Measurements from ENCODE around the gene CCDC150.
"Not testable (repeated sequence)": the region's sequence is repeated elsewhere in the genome, so short reads cannot be mapped to it uniquely, and the experiment has no call there.

The CCDC150 gene

DNA sequence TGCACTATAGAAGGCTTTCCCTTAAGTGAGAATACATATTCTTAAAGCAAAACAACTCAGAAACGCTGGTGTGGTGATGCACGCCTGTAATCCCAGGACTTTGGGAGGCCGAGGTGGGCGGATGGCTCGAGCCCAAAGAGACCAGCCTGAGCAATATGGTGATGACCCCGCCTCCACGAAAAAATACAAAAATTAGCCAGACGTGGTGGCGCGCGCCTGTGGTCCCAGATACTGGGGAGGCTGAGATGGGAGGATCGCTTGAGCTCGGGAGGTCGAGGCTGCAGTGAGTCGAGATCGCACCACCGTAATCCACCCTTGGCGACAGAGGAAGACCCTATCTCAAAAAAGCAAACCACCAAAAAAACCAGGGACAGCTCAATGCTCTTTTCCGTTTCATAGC lies 750 bp upstream of the CCDC150 start:
- DNase-seq: no peak

- no peak for DNase-seq
These were observed 575 bp downstream of the CCDC150 start for GRCh38 chr2:196640031-196640548.

DNA sequence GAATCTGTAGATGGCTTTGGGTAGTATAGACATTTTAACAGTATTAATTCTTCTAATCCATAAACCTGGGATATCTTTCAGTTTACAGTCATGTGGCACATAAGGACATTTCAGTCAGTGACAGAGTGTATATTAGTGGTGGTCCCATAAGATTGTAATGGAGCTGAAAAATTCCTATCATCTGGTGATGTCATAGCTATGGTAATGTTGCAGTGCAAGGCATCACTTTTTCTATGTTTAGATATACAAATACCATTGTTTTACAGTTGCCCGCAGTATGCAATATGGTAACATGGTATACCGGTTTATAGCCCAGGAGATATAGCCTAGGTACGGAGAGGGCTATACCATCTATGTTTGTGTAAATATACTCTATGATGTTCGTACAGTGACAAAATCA lies 9.7 kb downstream of the CCDC150 start:
- no peak for DNase-seq

GRCh38 chr2:196651387-196652094 lies 12.0 kb downstream of the CCDC150 start:
- DNase-seq: no peak

DNA sequence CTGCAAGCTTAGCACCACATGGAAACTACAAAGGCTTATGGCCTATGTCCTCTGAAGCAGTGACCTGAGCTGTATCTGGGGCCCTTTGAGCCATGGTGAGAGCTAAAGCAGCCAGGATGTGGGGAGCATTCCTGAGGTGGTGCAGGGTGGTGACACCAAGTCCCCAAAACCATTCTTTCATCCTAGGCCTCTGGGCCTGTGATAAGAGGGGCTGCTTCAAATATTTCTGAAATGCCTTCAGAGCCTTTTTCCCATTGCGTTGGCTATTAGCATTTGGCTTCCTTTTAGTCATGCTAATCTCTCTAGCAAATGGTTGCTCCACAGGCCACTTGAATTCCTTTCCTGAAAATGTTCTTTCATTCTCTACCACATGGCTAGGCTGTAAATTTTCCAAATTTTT lies 13.4 kb downstream of the CCDC150 start:
- DNase-seq: no peak

DNA sequence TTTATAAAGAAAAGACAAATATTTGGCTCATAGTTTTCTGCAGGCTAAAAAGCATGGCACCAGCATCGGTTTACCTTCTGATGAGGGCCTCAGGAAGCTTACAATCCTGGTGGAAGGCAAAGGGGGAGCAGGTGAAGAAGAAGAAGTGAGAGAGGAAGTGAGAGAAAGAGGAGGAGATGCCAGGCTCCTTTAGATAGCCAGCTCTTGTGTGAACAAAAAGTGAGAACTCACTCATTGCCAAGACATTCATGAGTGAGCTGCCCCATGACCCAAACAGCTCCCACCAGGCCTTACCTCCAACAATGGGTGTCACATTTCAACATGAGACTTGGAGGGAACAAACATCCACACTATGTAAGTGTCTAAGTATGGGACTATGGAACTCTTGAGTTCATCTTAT lies 14.3 kb downstream of the CCDC150 start:
- DNase-seq: no peak

DNA sequence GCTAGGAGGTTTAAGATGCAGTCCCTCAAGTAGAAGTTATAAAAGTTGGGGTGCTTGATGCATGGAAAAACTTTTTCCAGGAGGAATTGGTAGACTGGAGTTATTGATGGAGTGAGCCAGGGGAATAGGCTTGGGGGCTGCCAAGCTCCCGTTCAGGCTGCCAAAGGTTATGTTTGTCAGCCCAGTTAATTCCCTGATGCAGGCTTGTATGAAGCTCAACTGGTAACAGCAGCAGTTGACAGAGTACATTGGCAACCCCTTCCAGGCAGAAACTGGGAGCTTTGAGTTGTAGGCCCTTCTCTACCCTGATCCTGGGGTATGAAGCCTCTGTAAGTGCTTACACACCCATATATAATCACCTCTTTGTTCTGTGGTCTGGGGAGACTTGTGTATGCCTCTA lies 16.2 kb downstream of the CCDC150 start:
- no peak for DNase-seq

- no peak for DNase-seq
These were observed 17.8 kb downstream of the CCDC150 start for GRCh38 chr2:196657333-196657732.

DNA sequence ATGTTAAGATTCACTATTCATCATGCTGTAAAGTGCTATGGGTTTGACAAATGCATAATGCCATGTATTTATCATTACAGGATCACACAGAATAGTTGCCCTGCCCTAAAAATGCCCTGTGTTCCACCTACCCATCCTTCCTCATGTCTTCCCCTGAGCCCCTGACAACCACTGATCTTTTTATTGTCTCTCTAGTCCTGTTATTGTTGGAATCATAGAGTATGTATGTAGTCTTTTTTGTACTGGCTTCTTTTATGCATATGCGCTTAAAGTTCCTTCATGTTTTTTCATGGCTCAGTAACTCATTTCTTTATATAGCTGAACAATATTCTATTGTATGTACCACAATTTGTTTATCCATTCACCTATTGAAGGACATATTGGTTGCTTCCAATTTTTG lies 20.3 kb downstream of the CCDC150 start:
- no peak for DNase-seq

DNA sequence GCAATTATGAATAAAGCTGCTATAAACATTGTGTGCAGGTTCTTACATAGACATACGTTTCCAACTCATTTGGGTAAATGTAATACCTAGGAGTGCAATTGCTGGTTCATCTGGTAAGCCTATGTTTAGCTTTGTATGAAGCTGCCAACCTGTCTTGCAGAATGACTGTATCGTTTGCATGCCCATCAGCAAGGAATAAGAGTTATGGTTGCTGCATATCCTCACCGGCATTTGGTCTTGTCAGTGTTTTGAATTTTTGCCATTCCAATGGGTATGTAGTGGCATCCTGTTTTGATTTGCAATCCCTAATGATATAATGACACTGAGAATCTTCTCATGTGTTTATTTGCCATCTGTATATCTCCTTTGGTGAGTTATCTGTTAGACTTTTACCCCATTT lies 20.7 kb downstream of the CCDC150 start:
- DNase-seq: no peak

- DNase-seq: no peak
These were observed 30.8 kb downstream of the CCDC150 start for GRCh38 chr2:196670342-196670741.

DNA sequence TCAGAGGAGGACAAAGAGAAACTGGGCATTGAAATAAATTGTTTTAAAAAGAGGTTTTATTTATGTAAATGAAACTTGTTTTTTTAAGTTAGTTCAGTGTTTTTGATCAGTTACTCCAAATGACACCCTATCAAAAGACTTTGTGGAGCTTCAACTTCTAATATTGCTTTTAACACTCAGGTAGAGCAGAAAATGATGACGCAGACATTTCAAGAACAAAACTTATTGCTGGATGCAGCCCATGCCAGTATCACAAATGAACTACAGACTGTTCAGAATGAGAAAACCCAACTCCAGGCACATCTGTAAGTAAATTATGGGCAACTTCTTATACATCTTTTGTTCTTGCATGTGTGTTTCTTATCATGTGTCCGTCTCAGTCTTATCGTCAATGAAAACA lies 36.4 kb downstream of the CCDC150 start:
- DNase-seq: no peak

- DNase-seq: no peak
These were observed 37.9 kb downstream of the CCDC150 start for GRCh38 chr2:196677404-196677803.

DNA sequence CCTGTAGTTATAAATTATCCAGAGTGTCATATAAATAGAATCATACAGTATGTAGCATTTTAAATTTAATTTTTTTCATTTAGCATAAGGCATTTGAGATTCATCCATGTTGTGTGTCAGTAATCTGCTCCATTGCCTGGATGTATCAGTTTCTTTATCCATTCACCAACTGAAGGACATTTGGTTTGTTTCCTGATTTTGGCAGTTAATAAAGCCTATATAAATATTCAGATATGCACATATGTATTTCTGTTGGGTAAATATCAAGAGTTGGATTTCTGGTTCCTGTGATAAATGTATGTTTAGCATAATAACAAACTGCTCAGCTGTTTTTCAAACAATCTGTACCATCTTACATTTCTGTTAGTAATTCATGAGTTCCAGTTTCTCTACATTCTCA lies 39.9 kb downstream of the CCDC150 start:
- DNase-seq: no peak

DNA sequence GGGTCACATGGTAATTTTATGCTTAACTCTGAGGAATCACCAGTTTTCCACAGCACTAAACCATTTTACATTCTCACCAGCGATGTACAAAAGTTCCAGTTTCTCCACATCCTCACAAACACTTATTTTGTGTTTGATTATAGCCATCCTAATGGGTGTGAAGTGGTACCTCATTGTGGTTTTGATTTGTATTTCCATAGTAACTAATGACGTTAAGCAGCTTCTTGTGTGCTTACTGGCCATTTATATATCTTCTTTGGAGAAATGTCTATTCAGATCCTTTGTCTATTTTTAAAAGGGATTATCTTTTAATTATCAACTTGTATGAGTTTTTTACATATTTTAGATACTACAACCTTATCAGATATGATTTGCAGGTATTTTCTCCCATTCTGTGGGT lies 42.0 kb downstream of the CCDC150 start:
- no peak for DNase-seq

GRCh38 chr2:196685792-196686191 lies 46.3 kb downstream of the CCDC150 start:
- DNase-seq: no peak

DNA sequence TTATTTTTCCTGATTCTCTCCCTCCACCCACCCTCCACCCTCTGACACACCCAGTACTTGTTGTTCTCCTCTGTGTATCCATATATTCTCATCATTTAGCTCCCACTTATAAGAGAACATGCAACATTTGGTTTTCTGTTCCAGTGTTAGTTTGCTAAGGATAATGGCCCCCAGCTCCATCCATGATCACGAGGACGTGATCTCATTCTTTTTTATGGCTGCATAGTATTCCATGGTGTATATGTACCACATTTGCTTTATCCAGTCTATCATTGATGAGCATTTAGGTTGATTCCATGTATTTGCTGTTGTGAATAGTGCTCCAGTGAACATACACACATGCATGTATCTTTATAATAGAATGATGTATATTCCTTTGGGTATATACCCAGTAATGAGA lies 47.2 kb downstream of the CCDC150 start:
- DNase-seq: not testable (repeated sequence)

DNA sequence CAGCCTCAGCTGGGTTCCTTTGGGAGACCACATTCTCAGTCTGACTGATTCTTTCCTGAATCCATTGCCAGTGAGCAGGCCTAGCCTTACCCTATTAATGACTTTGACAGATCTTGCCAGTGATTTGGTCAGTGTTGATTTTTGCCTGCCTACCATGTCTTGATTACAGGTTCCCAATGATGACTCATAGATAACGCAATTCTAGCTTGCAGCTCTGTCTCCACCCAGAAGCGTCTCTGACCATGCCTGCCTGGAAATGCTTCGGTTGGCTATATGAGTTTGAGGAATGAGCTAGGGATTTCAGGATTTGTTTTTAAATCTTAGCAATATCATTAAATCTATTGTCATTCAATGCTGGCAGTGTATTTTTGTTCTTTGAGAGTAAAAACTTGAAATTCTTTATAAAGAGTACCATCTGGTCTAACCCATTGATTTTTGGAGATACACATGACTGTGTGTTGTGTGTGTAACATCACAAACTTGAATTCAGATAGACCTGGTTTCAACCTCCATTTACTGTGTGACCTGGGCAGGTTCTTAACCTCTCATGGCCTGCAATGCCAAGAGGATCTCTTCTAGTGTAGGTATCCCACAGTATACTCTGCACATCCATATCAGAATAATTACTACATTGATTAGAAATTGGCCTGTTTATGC lies 57.0 kb downstream of the CCDC150 start:
- DNase-seq: peak; percentile 7 to 38 (median 28)

- DNase-seq: no peak
These were observed 58.3 kb downstream of the CCDC150 start for GRCh38 chr2:196697825-196698224.

GRCh38 chr2:196702641-196703040 lies 63.1 kb downstream of the CCDC150 start:
- DNase-seq: peak in 1 of 3 donors; percentile 20

GRCh38 chr2:196703695-196704094 lies 64.2 kb downstream of the CCDC150 start:
- DNase-seq: no peak

DNA sequence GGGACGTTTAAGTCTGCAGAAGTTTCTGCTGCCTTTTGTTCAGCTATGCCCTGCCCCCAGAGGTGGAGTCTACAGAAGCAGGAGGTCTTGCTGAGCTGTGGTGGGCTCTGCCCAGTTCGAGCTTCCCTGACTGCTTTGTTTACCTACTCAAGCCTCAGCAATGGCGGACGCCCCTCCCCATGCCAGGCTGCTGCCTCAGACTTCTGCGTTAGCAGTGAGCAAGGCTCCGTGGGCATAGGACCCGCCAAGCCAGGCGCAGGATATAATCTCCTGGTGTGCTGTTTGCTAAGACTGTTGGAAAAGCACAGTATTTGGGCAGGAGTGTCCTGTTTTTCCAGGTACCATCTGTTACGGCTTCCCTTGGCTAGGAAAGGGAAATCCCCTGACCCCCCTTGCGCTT lies 70.5 kb downstream of the CCDC150 start:
- DNase-seq: not testable (repeated sequence)

- DNase-seq: no peak
These were observed 72.1 kb downstream of the CCDC150 start for GRCh38 chr2:196711625-196712024.

GRCh38 chr2:196712867-196713266 lies 73.4 kb downstream of the CCDC150 start:
- DNase-seq: no peak
